Sciatic nerve (tissue), 1 donor: ENCODE measurements around the gene PNLDC1. TPM values are rescaled to one million over a fixed set of nuclear protein-coding genes. Genes with fewer than 3 reads are reported as not detected.

ENCODE experiments used
- total RNA-seq: library from RNA; stranded (reverse); fragmentation: NEBNext Ultra II Directional; extraction: Animal tissue kit (Norgen Biotek cat#: 25700); gene quantifications from one replicate; pipeline ENCODE4 v1.2.1, GENCODE V29; 2021
- donor health status: DM: no; HTN: no; CAD: no.

Gene PNLDC1
- total RNA-seq, 1 donor from 2014 or later, result not detected

Other genes with a start within 250 kb of the PNLDC1 start
- gene SOD2, start 107.0 kb upstream of the PNLDC1 start, total RNA-seq, result 370 TPM
- 88.0 TPM for gene WTAP, start 72.8 kb upstream of the PNLDC1 start, total RNA-seq
- 55.3 TPM for gene ACAT2, start 38.2 kb upstream of the PNLDC1 start, total RNA-seq
- 107 TPM for gene TCP1, start 10.7 kb upstream of the PNLDC1 start, total RNA-seq
- gene MRPL18, start 9.8 kb upstream of the PNLDC1 start, total RNA-seq, result 36.5 TPM
- gene MAS1, start 90.7 kb downstream of the PNLDC1 start, total RNA-seq, result not detected
- gene IGF2R, start 168.8 kb downstream of the PNLDC1 start, total RNA-seq, result 71.7 TPM